HG03378 (cell line): ENCODE data around the gene AREG.

Source experiments
- ATAC-seq: cut with Tn5 transposase; IDR thresholded peaks from one replicate; pipeline ENCODE4 v1.9.1; 2021; ENCODE audit warnings: mild to moderate bottlenecking, moderate library complexity; ENCODE audit not compliant: unreplicated experiment

AREG gene

DNA sequence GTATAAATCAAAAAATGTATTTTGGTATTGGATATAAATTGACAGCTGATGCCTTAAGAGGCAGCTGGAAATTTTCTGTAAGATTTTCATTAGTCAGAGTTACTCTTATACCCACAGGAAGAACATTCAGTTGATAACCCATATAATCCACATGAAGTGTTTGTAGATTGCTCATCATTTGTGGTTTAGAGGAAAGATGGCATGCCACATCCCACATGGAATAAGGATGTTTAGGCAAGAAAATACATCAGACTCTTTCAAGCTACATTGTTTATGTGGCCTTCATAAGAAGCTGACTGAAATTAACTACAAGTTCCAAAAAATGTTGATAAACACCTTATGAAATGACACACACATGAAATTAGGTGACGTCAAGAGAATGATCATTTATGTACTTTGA, 56.6 kb downstream of the AREG start:
- ATAC-seq: no peak

DNA sequence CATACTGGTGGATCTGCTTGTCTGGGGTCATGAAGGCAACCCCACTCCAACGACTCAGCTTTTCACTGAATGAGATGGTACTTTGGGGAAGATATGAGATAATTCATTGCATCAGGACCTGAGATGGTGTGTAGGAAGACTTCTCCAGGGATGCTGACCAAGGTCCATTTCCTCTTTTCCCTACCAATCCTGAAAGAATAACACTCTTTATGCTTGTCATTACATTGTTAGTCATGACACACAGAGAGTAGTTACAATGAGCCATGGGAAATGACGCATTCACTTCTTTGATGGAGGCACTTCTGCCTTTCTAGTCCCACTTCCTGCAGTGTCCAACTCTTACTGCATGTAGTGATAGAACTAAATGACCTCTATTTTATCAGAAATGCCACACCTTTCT, 58.6 kb downstream of the AREG start:
- no peak for ATAC-seq

DNA sequence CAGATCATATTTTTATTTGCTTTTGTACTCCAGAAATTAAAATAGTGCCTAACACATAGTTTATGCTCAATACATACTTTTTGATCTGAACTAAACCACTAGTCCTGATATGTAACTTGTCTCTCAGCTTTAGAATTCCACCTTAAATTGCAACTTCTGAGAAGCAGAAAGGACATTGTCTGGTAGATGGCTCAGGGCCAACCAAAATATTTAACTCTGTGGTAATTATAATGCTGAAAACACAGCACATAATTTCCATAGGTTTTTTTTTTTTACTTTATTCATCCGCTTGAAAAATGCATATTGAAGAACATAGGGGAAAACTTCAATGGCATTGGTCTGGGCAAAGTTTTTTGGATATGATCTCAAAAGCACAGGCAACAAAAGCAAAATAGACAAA, 59.3 kb downstream of the AREG start:
- ATAC-seq: no peak
